ENCODE data around the gene MTMR1.

The MTMR1 gene

GRCh38 chrX:150752124-150752523 is 58.9 kb downstream of the MTMR1 start:
- TF ChIP-seq FOXP2 (optimal IDR thresholded peaks at IDR 0.05; ENCODE audit: borderline replicate concordance, extremely low read depth, extremely low read length, insufficient read depth) = no peak
- no peak for TF ChIP-seq POLR2AphosphoS5 (IDR thresholded peaks at IDR 0.05; ENCODE audit: low read depth, low read length)
- no peak for TF ChIP-seq TAF1 (IDR thresholded peaks at IDR 0.05; ENCODE audit: borderline replicate concordance, insufficient read depth, low read length)
- TF ChIP-seq REST (IDR thresholded peaks at IDR 0.05; ENCODE audit: insufficient read depth in 1 of 2, low read depth in 2 of 2, low read length in 2 of 2) = no peak
- TF ChIP-seq SIN3A (IDR thresholded peaks at IDR 0.05; ENCODE audit: borderline replicate concordance, insufficient read depth, low read length) = no peak

- TF ChIP-seq FOXP2 (optimal IDR thresholded peaks at IDR 0.05; ENCODE audit: borderline replicate concordance, extremely low read depth, extremely low read length, insufficient read depth) = no peak
- TF ChIP-seq SIN3A (IDR thresholded peaks at IDR 0.05; ENCODE audit: borderline replicate concordance, insufficient read depth, low read length) = no peak
- TF ChIP-seq POLR2AphosphoS5 (IDR thresholded peaks at IDR 0.05; ENCODE audit: low read depth, low read length) = no peak
- TF ChIP-seq TAF1 (IDR thresholded peaks at IDR 0.05; ENCODE audit: borderline replicate concordance, insufficient read depth, low read length) = no peak
- TF ChIP-seq REST (IDR thresholded peaks at IDR 0.05; ENCODE audit: insufficient read depth in 1 of 2, low read depth in 2 of 2, low read length in 2 of 2) = no peak
These were observed 60.2 kb downstream of the MTMR1 start for GRCh38 chrX:150753357-150753756.

- TF ChIP-seq POLR2AphosphoS5 (IDR thresholded peaks at IDR 0.05; ENCODE audit: low read depth, low read length) = no peak
- TF ChIP-seq REST (IDR thresholded peaks at IDR 0.05; ENCODE audit: insufficient read depth in 1 of 2, low read depth in 2 of 2, low read length in 2 of 2) = no peak
- no peak for TF ChIP-seq SIN3A (IDR thresholded peaks at IDR 0.05; ENCODE audit: borderline replicate concordance, insufficient read depth, low read length)
- no peak for TF ChIP-seq TAF1 (IDR thresholded peaks at IDR 0.05; ENCODE audit: borderline replicate concordance, insufficient read depth, low read length)
- no peak for TF ChIP-seq FOXP2 (optimal IDR thresholded peaks at IDR 0.05; ENCODE audit: borderline replicate concordance, extremely low read depth, extremely low read length, insufficient read depth)
These were observed 60.8 kb downstream of the MTMR1 start for GRCh38 chrX:150753968-150754367.

GRCh38 chrX:150757371-150757770 is 64.2 kb downstream of the MTMR1 start:
- no peak for TF ChIP-seq FOXP2 (optimal IDR thresholded peaks at IDR 0.05; ENCODE audit: borderline replicate concordance, extremely low read depth, extremely low read length, insufficient read depth)
- TF ChIP-seq POLR2AphosphoS5 (IDR thresholded peaks at IDR 0.05; ENCODE audit: low read depth, low read length) = no peak
- TF ChIP-seq TAF1 (IDR thresholded peaks at IDR 0.05; ENCODE audit: borderline replicate concordance, insufficient read depth, low read length) = no peak
- no peak for TF ChIP-seq SIN3A (IDR thresholded peaks at IDR 0.05; ENCODE audit: borderline replicate concordance, insufficient read depth, low read length)
- no peak for TF ChIP-seq REST (IDR thresholded peaks at IDR 0.05; ENCODE audit: insufficient read depth in 1 of 2, low read depth in 2 of 2, low read length in 2 of 2)
